Vagina (tissue), 2 donors: Measurements from ENCODE around the gene CCL20. TPM values are rescaled to one million over a fixed set of nuclear protein-coding genes. Genes with fewer than 3 reads are reported as not detected.

ENCODE experiments used
- DNase-seq, 2 donors: peaks; one replicate each; pipeline ENCODE4 v3.0.0-alpha.2; 2017; ENCODE audit errors: extremely low spot score in 2 of 2
- H3K27ac ChIP-seq: fragments of 200-600 bp; sonication (generic); one replicate; pipeline ENCODE4 v1.5.1; 2019
- H3K27me3 ChIP-seq: fragments of 200-600 bp; sonication (generic); one replicate; pipeline ENCODE4 v1.5.1; 2019
- H3K36me3 ChIP-seq, 2 donors: fragments of 200-600 bp; sonication (generic); one replicate each; pipeline ENCODE4 v1.5.1; 2017 to 2019
- H3K4me1 ChIP-seq: fragments of 200-600 bp; sonication (generic); one replicate; pipeline ENCODE4 v1.5.1; 2019
- H3K4me3 ChIP-seq, 2 donors: fragments of 200-600 bp; sonication (generic); 1 replicate in 1 of 2; 2 replicates in 1 of 2; pipeline ENCODE4 v1.5.1; 2016 to 2019
- H3K9me3 ChIP-seq: fragments of 200-600 bp; sonication (generic); one replicate; pipeline ENCODE4 v1.5.1; 2019
- POLR2A ChIP-seq, 2 donors: fragments of 450-650 bp; IDR thresholded peaks; one replicate each; pipeline ENCODE4 v1.6.1; 2017; ENCODE audit warnings: antibody characterized with exemption in 2 of 2, mild to moderate bottlenecking in 2 of 2, moderate library complexity in 2 of 2
- POLR2AphosphoS5 ChIP-seq, 2 donors: sonication (generic); formaldehyde crosslinking; IDR thresholded peaks; one replicate each; pipeline ENCODE4 v1.9.0; 2017; ENCODE audit warnings: antibody characterized with exemption in 2 of 2, mild to moderate bottlenecking in 2 of 2, low read depth in 1 of 2; ENCODE audit not compliant: insufficient read depth in 1 of 2
- intact Hi-C: fragments of 100-400 bp; cut with DNase I; formaldehyde crosslinking; loops from one replicate; pipeline ENCODE4 v1.15.1; 2023
- total RNA-seq: library from RNA; depleted of rRNA; stranded (reverse); fragments of >200 nt; gene quantifications from one replicate; pipeline ENCODE4 v1.2.3, GENCODE V29; 2016
- TF ChIP-seq, protein P1 (sequence below), 3 experiments: fragments of 450-650 bp in 2 of 3; fragments of 200-600 bp in 1 of 3; sonication (generic) in 1 of 3; IDR thresholded peaks; one replicate each; pipeline ENCODE4 v1.5.1; 2017 to 2019; ENCODE audit warnings: antibody characterized with exemption in 3 of 3, mild to moderate bottlenecking in 2 of 3, moderate library complexity in 2 of 3

Gene CCL20
- total RNA-seq, 1 donor from 2014 or later = not detected

- no peaks in the 10 kb centered on the region for H3K4me1 ChIP-seq
- intact Hi-C loops = no loop called here
- no peaks in the 10 kb centered on the region for H3K27me3 ChIP-seq
- no peak overlapping the region for H3K27ac ChIP-seq
- no peaks in the 10 kb centered on the region for H3K36me3 ChIP-seq
- DNase-seq = no peak
- H3K9me3 ChIP-seq = no peaks in the 10 kb centered on the region
- TF ChIP-seq, protein P1, sequence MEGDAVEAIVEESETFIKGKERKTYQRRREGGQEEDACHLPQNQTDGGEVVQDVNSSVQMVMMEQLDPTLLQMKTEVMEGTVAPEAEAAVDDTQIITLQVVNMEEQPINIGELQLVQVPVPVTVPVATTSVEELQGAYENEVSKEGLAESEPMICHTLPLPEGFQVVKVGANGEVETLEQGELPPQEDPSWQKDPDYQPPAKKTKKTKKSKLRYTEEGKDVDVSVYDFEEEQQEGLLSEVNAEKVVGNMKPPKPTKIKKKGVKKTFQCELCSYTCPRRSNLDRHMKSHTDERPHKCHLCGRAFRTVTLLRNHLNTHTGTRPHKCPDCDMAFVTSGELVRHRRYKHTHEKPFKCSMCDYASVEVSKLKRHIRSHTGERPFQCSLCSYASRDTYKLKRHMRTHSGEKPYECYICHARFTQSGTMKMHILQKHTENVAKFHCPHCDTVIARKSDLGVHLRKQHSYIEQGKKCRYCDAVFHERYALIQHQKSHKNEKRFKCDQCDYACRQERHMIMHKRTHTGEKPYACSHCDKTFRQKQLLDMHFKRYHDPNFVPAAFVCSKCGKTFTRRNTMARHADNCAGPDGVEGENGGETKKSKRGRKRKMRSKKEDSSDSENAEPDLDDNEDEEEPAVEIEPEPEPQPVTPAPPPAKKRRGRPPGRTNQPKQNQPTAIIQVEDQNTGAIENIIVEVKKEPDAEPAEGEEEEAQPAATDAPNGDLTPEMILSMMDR (IDR thresholded peaks at IDR 0.05) = no peak
- TF ChIP-seq POLR2A (IDR thresholded peaks at IDR 0.05) = no peak
- peak in 1 of 2 donors; percentile 38 for TF ChIP-seq POLR2AphosphoS5 (IDR thresholded peaks at IDR 0.05; ENCODE audit: insufficient read depth in 1 of 2, low read depth in 1 of 2)
- no peak overlapping the region for H3K4me3 ChIP-seq
Observed at GRCh38 chr2:227780981-227781615, 32.5 kb upstream of the CCL20 start.

GRCh38 chr2:227781841-227782240 lies 31.8 kb upstream of the CCL20 start:
- intact Hi-C loops = no loop called here
- no peak overlapping the region for H3K4me3 ChIP-seq
- no peaks in the 10 kb centered on the region for H3K27me3 ChIP-seq
- H3K36me3 ChIP-seq = no peaks in the 10 kb centered on the region
- no peaks in the 10 kb centered on the region for H3K4me1 ChIP-seq
- DNase-seq = no peak
- TF ChIP-seq POLR2A (IDR thresholded peaks at IDR 0.05) = no peak
- TF ChIP-seq POLR2AphosphoS5 (IDR thresholded peaks at IDR 0.05; ENCODE audit: insufficient read depth in 1 of 2, low read depth in 1 of 2) = no peak
- TF ChIP-seq, protein P1 (IDR thresholded peaks at IDR 0.05) = no peak
- H3K27ac ChIP-seq = no peak overlapping the region
- no peaks in the 10 kb centered on the region for H3K9me3 ChIP-seq

DNA sequence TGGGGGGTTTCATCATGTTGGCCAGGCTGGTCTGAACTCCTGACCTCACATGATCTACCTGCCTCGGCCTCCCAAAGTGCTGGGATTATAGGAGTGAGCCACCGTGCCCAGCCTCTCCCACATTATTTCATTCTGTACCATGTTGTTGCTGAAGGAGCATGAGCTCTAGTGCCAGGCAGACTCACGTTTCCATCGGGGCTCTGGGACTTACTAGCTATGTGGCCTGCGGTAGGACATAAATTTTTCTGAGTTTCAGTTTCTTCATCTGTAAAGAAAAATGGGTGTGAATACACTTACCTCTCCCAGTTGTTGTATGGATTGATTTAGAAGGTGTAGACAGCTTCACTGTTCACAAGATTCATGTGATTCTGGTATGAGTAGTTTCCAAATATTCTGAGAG lies 30.8 kb upstream of the CCL20 start:
- Histone ChIP-seq H3K27me3 (no peaks in the 10 kb centered on the region), H3K36me3 (no peaks in the 10 kb centered on the region), H3K9me3 (no peaks in the 10 kb centered on the region), H3K27ac (no peak overlapping the region), H3K4me1 (no peaks in the 10 kb centered on the region), H3K4me3 (no peak overlapping the region)
- TF ChIP-seq, protein P1 (IDR thresholded peaks at IDR 0.05) = no peak
- no peak for TF ChIP-seq POLR2AphosphoS5 (IDR thresholded peaks at IDR 0.05; ENCODE audit: insufficient read depth in 1 of 2, low read depth in 1 of 2)
- TF ChIP-seq POLR2A (IDR thresholded peaks at IDR 0.05) = no peak
- intact Hi-C loops = no loop called here
- no peak for DNase-seq

DNA sequence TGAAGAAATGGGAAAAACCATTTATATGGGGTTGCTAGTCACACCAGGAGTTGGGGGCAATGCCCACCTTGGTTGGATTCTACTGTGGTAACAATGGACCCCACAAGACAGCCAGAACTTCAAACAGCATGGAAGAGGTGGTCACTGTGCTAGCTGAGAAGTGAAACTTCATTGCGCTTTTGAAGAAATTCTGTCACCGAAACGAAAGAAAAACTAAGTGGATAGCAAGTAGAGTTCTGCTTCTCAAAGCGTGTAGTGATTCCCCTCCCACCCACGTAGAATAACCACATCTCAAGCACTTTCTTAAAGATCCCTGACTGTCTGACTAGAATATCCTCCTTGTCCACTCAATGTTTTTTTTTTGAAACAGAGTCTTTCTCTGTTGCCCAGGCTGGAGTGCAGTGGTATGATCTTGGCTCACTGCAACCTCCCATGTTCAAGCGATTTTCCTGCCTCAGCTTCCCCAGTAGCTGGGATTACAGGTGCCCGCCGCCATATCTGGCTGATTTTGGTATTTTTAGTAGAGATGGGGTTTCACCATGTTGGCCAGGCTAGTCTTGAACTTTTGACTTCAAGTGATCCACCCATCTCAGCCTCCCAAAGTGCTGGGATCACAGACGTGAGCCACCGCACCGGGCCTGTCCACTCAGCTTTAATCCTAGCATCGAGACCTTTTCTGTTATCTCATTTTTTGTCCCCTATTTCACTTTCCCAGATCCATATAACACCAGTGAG lies 30.1 kb upstream of the CCL20 start:
- no peaks in the 10 kb centered on the region for H3K4me1 ChIP-seq
- no peak for DNase-seq
- no peak overlapping the region for H3K4me3 ChIP-seq

More for the DNA sequence above, 30.1 kb upstream of the CCL20 start:
- intact Hi-C loops = no loop called here
- no peaks in the 10 kb centered on the region for H3K36me3 ChIP-seq
- no peaks in the 10 kb centered on the region for H3K9me3 ChIP-seq
- H3K27ac ChIP-seq = no peak overlapping the region
- TF ChIP-seq POLR2AphosphoS5 (IDR thresholded peaks at IDR 0.05; ENCODE audit: insufficient read depth in 1 of 2, low read depth in 1 of 2) (no peak), POLR2A (IDR thresholded peaks at IDR 0.05) (no peak)
- TF ChIP-seq, protein P1 (IDR thresholded peaks at IDR 0.05) = no peak
- H3K27me3 ChIP-seq = no peaks in the 10 kb centered on the region
